Non-pigmented ciliary epithelial cell (primary cell): ENCODE data around the gene RPL13.

Source experiments
- DNase-seq: peaks from one replicate; pipeline ENCODE4 v3.0.0-alpha.2; 2010; ENCODE audit warnings: low read depth

The RPL13 gene

DNA sequence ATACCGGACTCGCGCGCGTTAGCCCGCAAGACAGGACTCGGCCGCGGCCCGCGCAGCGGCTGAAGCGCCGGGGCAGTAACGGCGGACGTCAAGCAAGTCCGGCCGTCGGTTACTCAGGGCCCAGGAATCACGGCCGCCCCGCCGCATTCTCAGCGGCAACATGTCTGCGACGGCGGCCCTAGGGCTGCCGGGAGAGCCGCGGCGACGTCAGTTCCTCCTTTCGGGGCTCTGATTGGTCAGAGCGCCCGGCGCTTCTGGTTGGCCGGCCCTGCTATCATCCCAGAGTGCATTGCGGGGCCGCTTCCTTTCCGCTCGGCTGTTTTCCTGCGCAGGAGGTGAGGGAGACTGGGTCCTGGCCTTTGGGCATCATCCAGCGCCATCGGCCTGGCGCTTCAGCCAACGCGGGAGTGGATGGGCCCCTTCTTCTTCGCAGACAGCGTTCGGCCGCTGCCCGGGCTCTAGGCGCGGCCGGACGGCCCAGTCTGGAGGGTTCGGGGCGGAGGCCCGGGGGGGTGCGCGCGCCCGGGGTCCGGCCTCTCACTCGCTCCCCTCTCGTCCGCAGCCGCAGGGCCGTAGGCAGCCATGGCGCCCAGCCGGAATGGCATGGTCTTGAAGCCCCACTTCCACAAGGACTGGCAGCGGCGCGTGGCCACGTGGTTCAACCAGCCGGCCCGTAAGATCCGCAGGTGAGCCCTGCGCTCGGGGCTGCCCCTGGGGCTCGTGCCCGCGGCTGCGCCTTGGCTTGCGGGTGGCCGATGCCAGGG is at the start of gene RPL13:
RPL13 (plus strand) TSS at position 305 of the 764 bp plus-strand sequence; CDS start at position 583, 278 bp downstream.
- peak; percentile 77 for DNase-seq

DNA sequence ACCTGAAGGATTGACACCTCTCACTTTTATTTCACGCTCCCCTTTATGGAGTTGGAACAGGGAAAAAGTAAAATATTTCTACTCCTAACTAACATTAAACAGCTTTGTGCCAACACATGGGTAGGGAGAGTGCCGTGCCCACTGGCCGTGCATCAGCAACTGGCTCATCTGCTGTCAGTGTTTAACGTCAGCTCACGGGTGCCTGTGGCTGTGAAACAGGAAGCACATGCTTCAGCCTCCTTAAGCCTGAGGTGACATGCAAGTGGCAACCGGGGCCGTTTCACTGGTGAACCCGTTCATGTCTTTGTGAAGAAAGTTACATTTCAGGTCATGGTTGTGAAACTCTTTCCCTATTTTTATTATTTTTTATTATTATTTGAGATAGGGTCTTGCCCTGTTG is 49.1 kb upstream of the RPL13 start:
- DNase-seq = no peak

DNA sequence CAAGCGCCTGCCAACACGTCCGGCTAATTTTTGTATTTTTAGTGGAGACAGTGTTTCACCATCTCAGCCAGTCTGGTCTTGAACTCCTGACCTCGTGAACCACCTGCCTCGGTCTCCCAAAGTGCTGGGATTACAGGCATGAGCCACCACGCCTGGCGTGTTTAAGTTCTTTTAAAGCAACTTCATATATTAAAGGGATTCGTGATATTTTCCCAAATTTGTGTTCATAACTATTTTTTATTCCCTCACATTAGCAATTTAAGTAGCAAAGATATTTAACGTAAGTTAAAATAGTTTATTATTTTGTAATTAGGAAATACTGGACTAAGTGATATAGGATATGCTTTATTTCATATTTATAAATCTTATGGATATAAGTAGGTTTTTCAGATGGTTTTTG is 48.0 kb upstream of the RPL13 start:
- no peak for DNase-seq

DNA sequence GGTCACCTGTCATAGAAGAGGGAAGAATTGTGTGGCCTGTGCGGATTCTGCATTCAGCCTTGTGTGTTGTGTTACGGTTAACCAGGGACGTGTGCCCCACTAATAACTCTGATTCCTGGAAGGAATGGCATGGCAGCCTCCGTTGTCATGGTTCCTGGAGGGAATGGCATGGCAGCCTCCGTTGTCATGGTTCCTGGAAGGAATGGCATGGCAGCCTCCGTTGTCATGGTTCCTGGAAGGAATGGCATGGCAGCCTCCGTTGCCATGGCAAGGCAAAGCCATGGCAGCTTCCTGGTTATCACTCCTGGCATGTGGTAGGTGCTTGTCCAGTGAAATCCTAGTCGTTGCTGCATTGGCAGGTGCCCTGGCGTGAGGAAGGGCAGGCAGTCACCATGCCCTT is 43.4 kb upstream of the RPL13 start:
- DNase-seq = no peak

DNA sequence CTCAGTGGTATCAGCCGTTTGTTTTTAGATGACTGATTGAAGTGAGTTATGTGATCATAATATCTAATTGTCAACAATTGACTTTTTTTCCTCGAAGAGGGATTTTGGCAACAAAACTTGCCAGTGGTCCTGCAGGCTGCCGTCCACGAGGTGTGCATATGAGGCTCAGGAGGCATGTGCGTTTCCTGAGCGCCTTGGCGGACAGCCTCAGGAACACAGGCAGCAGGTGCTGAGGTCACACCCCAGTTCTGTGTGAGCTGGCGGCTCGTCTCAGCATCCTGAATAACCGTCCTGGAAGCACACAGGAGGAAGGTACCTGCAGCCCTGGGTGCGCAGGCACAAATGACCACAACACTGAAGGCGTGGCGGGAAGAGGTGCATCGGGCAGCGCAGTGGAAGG is 40.6 kb upstream of the RPL13 start:
- no peak for DNase-seq

DNA sequence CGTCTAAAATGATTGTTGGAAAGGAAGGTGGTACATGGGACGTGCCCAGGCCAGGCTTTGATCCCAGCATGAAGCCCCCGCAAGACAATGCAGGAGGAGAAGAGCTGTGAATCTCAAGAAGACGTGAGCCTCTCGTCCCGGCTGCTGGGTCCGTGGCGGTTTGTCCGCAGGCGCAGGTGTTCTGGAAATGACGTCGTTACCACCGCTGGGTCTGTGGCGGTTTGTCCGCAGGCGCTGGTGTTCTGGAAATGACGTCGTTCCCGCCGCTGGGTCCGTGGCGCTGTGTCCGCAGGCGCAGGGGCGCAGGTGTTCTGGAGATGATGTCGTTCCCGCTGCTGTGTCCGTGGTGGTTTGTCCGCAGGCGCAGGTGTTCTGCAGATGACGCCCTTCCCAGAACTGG is 38.2 kb upstream of the RPL13 start:
- no peak for DNase-seq

DNA sequence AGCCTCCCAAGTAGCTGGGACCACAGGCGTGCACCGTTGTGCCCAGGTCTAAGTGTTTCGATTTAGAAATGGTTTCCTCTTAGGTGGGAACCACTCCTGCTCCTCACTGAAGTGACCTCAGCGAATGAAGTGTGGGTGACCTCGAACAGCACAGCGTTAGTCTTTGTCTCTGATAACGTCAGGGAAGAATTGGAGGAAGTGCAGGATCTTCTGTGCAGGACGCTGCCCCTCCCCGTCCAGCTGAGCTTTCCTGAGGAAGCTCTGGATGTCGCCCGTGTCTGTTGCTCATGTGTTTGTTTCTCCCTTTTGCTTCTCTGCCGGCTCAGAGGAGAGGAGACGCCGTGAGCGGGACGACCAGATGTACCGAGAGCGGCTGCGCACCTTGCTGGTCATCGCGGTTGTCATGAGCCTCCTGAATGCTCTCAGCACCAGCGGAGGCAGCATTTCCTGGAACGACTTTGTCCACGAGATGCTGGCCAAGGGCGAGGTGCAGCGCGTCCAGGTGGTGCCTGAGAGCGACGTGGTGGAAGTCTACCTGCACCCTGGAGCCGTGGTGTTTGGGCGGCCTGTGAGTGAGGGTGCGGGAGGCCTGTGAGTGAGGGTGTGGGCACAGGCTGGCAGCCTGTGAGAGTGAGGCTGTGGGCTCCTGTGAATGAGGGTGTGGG is 36.7 kb upstream of the RPL13 start:
- DNase-seq = no peak

DNA sequence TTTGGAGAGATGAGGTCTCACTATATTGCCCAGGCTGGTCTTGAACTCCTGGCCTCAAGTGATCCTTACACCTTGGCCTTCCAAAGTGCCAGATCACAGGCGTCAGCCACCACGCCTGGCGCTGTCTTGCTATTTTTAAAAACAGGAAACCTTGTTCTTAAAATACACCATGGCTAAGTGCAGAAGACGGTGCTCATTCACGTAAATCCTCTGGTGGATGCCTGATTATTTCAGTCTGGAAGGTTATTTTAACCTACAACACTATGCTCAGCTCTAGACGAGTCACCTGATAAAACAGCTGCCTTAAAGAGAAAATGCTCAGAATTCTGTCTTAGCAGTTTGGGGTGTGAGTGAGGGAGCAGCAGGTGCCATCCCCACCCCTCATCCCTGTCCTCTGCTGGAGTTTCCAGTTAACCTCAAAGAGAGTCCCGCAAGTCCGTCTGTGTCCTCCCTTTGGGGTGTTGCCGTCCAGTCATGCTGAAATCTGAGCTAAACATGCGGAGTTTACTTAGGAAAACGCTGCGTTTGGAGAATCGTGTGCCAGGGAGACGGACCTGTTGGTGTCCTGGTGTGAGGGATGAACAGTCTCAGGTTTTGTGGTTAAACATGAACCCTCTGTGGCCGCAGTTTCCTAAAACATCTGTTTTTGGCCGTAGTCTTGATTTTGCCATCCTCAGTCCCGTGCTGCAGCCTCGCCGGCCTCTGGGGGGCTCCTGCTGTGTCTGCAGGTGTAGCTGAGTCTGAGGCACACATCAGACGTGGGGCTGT is 35.2 kb upstream of the RPL13 start:
- DNase-seq = no peak

DNA sequence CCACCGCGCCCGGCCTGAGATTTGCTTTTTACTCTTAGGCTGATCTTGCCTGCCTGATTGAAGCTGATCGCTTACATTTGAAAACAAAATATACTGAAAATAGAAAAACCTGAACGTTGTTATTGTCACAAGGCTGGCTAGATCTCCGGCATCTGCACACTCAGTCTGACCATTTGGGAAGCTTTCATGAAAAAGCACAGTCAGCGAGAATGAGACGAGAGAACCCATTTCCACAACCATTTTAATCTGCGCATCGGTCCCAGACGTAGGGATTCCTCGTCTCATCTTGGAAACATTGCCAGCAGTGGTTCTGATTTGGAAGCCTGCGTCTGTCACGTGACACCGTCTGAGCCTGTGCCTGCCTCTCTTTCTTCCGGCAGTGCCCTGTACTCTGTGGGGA is 31.4 kb upstream of the RPL13 start:
- DNase-seq = no peak

DNA sequence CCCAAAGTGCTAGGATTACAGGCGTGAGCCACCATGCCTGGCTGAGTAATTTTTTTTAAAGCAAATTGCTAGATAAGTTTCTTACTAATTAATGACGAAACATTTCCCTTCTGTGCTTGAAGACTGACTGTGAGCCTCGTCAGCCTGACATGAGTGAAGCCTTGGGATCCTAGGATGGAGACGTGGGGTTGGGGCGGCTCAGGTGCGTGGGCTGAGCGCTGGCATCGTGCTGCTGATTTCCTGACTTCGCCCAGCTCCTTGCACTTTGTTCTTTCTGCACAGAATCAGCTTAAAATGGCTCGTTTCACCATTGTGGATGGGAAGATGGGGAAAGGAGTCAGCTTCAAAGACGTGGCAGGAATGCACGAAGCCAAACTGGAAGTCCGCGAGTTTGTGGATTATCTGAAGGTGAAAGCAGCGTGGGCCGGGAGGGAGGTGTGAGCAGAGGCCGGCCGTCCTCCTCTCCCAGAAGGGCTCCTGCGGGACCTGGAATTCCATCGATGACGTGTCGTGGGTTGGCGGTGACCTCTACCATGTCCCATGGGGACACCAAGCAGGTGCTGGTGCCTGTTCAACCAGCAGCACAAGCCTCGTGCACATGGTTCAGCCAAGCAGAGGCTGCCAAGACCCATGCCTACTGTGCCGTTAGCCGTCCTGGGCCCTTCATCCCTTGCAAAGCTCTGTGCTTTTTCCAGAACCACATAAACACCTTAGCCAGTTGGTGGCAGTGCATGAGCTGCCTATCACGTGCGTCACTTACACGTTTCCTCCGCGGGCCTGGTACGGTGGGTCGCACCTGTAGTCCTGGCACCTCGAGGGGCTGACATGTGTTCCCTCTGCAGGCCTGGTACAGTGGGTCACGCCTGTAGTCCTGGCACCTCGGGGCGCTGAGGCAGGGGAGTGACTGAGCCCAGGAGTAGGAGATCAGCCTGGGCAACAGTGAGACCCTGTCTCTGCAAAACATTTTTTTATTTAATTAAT is 29.8 kb upstream of the RPL13 start:
- no peak for DNase-seq

DNA sequence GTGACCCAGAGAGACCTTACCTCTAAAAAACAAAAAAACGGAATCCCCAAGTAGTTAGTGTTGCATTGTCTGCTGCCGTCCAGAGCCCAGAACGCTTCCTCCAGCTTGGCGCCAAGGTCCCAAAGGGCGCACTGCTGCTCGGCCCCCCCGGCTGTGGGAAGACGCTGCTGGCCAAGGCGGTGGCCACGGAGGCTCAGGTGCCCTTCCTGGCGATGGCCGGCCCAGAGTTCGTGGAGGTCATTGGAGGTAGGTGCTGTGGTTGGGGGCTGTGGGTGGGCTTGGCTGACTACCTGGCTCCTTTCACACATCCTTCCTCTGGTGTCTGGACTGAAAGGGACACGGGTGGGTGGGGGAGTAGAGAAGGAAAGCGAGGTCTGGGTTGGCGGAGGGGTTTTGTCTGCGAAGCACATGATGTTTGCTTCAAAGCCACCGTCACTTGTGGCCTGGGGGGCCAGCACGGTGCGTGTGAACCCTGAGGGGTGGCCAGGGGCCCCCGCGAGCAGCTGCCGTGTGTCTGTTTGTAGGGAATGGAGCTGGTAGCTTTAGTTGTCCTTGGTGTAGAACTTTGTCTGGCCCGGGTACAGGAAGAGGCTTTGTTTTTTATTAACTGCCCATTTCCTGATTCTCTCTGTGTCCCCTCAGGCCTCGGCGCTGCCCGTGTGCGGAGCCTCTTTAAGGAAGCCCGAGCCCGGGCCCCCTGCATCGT is 28.5 kb upstream of the RPL13 start:
- DNase-seq = no peak

DNA sequence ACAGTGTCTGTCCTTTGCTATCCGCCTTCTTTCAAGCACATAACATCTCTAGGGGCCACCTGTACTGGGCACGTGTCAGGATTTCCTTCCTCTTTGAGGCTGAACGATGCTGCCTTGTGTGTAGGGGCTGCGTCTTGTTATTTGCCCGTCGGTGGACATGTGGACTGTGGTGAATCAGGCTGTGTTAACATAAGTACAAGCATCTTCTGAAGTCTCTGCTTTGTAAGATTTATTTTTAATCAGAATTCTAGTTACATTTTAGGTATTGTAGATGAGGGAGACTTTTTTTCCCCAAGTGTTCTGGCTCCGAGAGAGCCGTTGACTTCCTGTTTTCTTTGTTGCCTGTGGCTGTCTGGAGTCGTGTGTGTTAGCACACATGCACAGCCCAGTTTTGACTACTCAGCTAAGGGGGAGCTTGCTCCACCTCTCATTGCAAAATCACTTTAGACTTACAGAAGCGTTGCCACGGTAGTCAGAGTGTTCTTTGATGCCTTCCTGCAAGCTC is 26.2 kb upstream of the RPL13 start:
- no peak for DNase-seq

DNA sequence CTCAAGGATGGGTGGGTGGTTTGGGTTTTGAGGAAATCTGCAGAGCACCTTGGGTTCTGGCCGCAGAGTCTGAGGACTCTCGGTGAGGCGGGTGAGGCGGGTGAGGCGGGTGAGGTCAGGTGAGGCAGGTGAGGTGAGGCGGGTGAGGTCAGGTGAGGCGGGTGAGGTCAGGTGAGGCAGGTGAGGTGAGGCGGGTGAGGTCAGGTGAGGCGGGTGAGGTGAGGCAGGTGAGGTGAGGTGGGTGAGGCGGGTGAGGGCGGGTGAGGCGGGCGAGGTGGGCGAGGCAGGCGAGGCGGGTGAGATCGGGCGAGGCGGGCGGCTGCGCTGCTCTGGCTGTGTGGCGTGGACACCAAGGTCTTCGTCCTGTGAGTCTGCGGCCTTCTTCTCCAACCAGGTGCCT is 24.1 kb upstream of the RPL13 start:
- DNase-seq = no peak

DNA sequence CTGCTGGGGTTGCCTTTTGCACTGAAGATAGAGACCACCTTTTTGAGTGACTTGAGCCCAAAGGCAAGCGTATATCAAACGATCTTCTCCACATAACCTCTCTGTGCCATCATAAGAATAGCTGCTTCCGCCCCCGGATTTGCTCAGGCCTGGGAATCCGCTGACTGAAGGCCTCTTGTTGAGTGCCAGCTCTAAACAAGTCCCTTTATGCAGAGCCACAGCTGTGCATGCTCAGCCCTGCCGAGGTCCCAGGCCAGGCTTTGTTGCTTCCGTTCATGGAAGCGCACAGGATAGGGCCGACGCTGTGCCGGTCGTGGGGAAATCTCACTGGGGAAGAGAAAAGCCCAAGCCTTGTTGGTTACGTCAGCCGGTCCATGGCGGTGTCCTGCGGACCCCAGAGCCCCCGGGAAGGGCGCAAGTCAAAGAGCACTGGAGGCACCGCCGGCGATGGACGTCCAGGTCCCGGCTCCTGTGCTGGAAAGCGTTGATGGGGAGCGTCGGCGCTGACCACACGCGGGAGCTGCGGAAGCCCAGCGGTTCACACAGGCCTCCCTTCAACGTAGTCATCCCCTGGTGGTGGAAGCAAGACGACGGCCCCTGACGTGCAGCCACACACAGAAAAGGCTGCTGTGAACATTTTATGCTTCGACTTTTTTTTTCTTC is 23.5 kb upstream of the RPL13 start:
- DNase-seq = no peak

DNA sequence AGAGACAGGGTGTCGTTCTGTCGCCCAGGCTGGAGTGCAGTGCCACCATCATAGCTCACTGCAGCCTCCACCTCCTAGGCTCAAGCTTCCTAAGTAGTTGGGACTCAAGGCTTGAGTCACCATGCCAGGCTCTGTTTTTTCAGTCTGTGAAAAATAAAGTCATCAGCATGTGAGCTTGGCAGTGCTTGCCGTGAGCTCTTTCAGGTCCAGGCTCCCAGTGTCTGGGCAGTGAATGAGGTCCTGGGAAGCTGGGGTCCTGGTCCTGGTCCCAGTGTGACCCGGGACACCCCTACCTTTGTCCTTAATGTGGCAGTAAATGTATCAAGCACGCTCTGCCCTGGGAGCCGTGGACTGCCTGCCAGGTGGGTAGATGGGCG is 22.9 kb upstream of the RPL13 start:
- DNase-seq = no peak

DNA sequence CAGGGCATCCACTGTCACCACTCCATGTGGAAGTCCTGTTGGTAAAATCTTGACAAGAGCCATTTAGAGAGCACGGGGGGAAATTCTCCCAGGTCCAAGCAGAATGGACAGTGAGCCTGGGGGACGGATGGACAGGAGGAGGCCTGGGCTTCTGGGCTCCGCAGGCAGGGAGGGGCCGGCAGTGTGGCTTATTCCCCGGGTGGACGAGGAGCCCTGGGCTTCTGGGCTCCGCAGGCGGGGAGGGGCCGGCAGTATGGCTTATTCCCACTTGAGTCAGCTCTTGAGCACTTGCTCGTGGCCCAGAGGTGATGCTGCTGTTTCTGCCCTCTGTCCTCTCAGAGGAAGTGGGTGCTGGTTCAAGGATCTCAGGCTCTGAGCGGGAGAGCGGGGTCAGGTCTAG is 22.2 kb upstream of the RPL13 start:
- no peak for DNase-seq

DNA sequence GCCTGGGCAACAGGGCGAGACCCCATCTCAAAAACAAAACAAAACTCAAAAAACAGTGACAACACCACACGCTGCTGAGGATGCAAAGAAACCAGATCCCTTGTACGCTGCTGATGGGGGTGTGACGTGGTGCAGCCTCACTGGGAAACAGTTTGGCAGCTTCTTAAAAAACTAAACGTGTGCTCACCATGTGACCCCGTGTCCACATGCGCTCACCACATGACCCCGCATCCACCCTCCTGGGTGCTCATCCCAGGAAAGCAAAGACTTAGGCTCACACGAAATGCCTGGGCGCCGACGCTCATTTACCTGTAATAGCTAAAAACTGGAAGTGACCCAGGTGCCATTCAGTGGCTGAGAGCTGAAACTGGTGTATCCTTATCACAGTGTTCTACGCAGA is 19.9 kb upstream of the RPL13 start:
- DNase-seq = no peak

DNA sequence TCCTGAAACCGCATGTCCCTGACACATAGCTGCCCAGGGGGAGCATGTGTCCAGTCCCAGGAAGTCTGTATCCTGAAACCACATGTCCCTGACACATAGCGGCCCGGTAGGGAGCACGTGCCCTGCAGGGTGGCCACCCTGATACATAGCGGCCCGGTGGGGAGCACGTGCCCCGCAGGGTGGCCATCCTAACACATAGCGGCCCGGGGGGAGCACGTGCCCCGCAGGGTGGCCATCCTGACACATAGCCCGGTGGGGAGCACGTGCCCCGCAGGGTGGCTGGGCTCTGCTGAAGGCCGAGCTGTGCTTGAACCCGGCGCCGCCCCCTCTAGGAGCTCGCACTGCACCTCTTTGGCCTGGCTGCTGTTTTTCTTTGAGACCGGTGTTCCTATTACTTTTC is 18.7 kb upstream of the RPL13 start:
- DNase-seq = no peak

DNA sequence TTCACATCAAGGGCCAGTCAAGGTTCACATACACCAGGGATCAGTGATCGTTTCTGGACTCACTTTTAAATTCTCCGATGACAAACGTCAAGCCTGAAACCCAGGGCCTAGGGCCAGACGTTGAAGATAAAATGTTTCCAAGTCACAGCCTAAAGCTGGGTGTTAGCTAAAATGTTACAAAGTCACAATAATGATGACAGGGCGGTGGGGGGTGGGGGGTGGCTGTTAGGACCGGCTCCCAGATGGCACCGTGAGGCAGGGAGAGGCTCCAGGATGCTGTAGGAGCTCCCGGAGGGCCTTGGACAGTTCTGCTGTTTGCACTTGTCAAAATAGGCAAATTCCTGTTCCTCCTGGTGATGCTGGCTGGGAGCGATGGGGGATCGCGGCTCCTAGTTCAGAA is 16.4 kb upstream of the RPL13 start:
- no peak for DNase-seq

DNA sequence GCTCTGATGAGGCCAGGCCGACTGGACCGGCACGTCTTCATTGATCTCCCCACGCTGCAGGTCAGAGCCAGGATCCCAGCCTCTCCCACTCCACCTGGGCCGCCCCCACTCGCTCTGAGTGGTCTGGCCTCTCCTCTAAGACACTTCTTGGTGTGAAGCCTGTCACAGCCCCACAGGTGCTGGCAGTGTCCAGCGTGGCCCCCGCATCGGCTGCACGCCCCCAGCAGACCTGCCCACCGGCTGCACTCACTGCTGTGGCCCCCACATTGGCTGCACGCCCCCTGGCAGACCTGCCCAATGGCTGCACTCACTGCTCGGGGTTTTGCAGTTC is 15.8 kb upstream of the RPL13 start:
- no peak for DNase-seq
